ENCODE data around the gene TBATA. TPM values are rescaled to one million over a fixed set of nuclear protein-coding genes. Genes with fewer than 3 reads are reported as not detected.

TBATA gene, protein sequence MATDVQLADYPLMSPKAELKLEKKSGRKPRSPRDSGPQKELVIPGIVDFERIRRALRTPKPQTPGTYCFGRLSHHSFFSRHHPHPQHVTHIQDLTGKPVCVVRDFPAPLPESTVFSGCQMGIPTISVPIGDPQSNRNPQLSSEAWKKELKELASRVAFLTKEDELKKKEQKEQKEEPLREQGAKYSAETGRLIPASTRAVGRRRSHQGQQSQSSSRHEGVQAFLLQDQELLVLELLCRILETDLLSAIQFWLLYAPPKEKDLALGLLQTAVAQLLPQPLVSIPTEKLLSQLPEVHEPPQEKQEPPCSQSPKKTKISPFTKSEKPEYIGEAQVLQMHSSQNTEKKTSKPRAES
- total RNA-seq, result not detected
- long read RNA-seq, result 0 reads

DNA sequence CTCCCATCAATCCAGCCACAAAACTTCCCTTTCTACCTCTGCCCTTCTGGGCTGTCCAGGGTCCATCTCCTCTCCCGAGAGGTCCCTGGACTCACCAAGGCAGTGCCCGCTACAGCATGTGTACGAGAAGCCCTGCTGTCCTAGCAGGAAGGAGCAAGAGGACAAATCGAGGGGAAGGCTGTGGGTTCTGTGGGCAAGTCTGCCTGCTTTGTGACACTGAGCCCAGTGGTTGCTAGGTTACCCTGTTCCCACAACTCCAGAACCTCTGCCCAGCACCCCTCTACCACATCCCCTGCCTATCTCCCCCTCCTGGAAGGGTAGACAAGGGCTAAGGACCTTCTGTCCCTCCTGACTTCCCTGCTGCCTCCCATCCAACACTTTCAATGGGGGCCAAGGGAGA lies at the start of gene TBATA:
Gene TBATA, minus strand, starts transcription at position 188 of the 400 bp plus-strand sequence. CDS start 1,998 bp downstream, outside the sequence.
- DNase-seq (no peak), ATAC-seq (ENCODE audit: poor library complexity) (no peak)
- intact Hi-C loops (cut with DNase I), result no loop called here

DNA sequence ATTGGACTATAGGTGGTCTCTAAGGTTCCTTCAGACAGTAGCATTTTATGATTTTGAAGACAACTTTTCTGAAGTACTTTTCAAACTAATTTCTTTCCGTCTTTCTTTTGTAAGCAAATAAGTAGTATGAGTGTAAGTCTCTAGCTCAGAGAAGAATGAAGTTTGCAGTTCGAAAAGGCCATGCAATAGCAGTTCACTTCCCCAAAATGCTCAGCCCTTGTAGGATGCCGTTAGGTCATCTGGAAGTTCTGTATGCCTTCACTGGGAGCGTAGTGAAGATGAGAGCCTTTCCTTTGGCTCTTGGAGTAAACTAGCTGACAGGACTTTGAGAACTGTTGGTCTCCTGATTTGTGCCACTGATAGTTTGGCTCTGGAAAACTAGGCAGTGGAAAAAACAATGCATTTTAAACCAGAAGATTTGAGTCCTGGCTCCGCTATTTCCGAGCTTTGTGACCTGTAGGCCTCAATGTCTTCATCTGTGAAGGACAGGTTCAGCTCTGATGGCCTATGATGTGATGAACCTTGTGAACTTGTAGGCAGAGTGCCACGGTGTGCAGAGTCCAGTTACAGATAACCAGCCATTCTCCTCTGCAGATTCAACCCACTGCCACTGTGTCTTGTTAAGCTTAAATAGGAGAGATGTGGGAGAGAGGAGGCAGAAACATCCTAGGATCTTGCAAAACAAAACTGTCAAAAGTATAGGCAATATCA lies 49.4 kb upstream of the TBATA start:
- ATAC-seq (ENCODE audit: poor library complexity), result no peak
- DNase-seq, result no peak
- intact Hi-C loops (cut with DNase I), result no loop called here

DNA sequence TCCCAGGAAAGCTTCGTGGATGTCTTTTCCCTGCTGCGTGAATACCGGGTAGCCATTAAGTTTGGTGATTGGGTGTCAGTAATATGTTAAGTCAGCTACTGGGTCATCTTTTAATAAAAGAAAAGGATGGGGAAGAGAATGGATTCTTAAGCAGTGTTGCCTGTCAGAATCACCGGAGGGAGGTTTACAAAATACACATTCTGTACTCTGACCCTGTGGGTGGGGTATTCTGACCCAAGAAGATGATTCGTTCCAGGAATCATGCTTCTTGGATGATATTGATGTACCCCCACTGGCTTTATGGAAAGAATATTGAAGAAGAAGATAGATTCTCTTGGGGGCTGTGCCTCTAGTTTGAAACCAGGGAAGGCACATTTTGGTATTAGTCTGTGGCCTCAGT lies 48.8 kb upstream of the TBATA start:
- ATAC-seq (ENCODE audit: poor library complexity) (no peak), DNase-seq (no peak)
- intact Hi-C loops (cut with DNase I), result no loop called here

DNA sequence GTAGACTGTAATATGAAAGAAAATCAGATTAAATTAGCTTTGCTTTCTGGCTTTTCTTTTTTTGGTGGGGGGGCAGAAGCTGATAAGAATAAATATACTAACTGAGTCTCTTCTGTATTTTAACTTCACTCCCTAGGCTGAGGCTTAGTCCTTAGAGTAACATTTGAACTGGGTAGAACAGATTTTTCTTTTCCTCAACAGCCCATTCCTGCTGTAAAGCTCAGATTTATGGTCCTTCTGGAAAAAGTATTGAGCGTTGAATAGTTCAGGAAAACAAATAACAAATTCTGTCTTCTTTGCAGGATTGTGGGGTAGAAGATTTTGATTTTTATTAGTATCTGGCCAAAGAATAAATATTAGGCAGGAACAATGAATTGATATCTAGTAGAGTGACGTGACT lies 48.4 kb upstream of the TBATA start:
- DNase-seq, result no peak
- no peak for ATAC-seq (ENCODE audit: poor library complexity)
- intact Hi-C loops (cut with DNase I), result no loop called here

DNA sequence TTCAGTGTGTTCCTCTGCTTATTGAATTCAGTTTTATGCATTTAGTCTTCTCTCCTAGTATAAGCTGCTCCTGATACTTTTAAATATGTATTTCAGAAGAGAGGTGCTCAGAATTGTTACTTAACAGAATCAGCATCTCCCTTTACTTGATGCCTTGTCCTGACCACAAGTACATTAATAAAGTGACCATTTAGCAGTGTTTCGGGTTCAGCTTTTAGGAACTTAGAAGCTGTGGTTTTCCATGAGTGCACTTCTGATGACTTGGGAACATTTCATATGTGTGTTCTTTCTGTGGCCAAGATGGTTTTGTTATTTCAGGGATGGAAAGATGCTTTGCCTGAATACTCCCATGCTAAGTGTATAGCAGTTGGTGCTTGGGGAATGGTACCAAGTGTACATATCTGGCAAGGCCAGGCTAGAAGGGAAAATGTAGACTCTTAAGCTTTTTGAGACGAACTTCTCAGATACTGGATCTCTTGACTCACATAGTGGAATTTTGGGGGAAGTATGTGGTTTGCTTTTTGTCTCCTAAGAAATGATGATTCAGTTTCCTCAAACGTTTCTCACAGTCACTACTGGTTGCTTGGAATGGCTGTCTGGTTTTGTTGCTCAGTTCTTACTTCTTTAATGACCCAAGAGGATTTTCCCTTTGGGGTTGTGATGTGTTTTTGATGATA lies 47.8 kb upstream of the TBATA start:
- DNase-seq (no peak), ATAC-seq (ENCODE audit: poor library complexity) (peak; percentile 21)
- intact Hi-C loops (cut with DNase I), result no loop called here

DNA sequence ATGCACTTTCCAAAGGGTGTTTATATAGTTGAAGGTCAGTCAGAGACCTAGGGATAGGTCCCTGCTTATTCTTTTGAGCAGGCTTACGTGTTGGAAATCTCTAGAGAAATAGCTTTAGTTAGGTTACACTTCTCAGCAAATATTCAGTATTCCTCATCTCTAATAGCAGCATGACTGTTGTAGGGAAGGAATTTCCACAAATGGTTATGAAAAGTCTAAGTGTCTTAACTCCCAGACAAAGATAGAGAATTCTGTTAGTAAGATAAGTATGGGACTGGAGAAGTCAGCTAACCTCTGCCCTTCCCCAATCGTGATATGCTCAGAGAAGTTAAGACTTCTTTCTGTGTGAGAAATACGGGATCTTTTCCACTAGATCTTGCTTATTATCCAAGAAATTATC lies 47.0 kb upstream of the TBATA start:
- DNase-seq (no peak), ATAC-seq (ENCODE audit: poor library complexity) (no peak)
- intact Hi-C loops (cut with DNase I), result no loop called here

DNA sequence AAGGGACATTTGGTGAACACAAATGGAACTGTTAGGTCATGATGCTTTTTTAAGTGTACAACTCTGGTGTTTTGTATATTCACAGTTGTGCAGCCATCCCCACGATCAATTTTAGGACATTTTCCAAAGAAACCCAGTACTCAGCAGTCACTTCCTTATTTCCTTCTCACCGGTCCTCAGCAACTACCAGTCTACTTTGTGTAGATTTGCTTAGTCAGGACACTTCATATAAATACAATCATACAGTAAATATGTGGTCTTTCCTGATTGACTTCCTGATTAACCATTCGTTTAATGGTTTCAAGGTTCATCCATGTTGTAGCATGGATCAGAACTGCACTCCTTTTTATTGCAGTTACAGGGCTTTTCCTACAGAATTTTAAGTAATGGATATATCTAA lies 45.0 kb upstream of the TBATA start:
- intact Hi-C loops (cut with DNase I), result no loop called here

DNA sequence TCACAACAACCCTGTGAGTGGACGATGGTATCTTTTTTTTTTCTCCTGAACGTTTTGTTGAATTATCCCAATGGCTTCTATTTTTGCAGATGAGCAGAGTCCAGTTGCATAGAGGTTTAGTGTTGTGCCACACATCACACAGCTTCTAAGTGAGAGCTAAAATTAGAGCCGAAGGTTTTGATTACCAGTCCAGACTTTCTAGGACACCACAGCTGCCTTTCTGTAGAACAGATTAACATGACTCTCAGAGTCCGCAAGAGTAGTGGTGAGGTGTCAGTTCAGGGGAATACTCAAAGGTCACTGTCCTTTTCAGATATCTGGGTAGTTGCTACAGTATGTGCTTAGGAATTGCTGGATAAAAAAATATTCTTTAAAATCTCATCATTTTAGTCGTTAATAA lies 44.4 kb upstream of the TBATA start:
- ATAC-seq (ENCODE audit: poor library complexity) (peak; percentile 89), DNase-seq (no peak)
- intact Hi-C loops (cut with DNase I), result no loop called here

More for the DNA sequence above, 45.0 kb upstream of the TBATA start:
- DNase-seq (no peak), ATAC-seq (ENCODE audit: poor library complexity) (no peak)

DNA sequence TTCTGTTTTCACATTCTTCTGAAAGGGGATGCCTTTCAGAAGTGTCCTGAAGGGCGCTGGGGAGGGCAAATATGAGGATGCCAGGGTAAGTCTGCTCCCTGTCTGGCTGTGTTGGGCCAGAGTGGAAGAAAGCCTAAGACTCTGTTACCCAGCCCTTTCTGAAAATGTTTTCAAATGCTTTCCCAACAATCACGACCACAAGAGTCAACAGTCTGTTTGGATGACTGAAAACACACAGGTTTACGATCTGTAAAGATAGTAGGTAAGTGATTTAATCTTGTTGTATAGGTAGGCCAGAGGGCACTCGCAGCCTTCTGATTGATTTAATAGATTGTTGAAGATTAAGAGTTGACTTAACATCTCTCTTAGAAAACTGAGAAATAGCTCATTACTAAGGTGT lies 43.7 kb upstream of the TBATA start:
- DNase-seq, result no peak
- intact Hi-C loops (cut with DNase I), result no loop called here
- ATAC-seq (ENCODE audit: poor library complexity), result no peak

DNA sequence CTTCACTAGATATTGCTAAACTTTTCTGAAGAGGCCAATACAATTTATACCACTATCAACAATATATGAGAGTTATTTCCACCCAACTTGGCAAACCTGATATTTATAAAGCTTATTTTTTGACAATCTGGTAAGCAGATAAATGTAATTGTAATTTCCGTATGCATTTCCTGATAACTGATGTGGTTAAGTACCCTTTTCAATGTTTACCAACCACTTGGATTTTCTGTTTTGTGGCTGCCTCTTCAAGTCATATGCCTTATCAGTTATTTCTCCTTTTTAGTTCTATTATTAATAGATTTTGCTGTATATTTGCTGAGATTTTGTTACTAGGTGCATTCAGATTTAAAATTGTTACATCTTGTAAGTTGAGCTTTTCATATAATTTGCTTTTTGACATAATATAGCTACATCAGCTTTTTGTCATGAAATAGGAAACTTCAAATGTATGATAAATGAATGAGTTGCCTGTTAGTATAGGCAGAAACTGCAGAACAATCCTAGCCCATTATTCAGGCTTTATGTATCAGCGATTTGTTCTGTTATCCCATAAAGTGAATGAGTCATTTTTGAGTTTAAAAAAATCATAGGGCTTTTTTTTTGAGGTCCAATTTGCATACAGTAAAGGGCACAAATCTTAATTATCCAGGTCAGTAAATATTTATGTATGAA lies 42.0 kb upstream of the TBATA start:
- intact Hi-C loops (cut with DNase I), result no loop called here
- ATAC-seq (ENCODE audit: poor library complexity) (no peak), DNase-seq (no peak)

DNA sequence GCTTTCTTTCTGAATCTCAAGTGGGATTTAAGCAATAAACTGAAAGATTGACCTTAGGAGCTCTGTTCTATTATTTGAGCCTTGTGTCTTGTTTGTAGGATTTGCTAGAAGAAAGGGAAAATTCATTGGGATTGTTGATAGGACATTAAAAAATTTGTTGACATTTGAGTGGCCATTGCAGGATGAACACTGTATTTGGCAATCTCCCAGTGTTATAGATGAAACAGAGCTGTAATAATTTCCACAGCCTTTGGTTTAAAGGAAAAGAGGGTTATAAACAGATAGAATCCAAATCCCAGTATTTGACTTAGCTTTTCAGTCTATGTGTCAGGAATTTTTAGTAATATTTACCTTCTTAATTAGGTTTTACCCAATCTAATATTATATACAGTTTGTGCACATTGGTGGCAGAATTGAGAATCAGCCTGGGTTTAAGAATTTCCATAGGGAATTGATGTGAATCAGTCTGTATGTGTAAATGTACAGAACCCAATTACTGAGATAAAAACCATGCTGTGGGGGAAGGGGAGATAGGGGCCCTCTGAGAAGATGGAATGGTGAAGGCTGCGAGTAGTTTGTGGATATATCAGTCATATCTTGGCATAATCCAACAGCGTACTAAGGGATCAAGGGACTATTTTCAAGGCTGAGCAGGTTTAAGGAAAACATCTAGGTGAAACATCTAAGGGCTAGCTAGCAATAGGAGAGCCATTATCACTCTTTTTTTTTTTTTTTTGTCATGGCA lies 37.1 kb upstream of the TBATA start:
- ATAC-seq (ENCODE audit: poor library complexity) (no peak), DNase-seq (no peak)
- intact Hi-C loops (cut with DNase I), result no loop called here

DNA sequence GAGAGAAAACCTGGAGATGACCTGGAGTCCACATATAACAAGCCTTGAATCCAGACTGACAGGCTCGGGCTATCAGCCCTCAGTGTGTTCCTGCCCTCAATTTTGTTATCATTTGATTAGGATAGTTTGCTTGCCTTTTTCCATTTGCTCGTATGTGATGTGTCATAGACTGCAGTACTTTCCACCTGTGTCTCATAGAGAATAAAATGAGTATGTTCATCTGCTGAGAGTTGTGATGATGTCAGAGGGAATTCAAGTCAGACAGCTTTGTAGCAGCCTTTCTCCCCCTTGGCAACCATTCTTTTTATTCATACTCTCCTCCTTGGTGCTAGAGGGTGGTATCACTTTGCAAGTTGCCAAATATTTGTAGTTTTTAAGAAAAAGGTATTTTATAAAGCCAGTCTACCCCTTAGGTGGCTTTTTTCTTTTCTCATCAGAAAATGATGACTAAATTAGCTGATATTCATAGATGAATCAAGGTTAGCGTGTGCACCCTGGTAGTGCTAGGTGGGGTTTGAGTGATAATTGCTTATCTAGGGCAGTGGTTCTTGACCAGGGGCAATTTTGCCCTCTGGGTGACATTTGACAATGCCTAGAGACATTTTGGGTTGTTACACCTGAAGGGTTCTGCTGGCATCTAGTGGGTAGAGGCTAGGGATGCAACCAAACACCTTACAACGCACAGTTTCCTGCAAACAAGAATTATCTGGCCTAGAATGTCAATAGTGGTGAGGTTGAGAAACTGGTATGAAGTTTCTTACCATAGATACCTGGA lies 36.0 kb upstream of the TBATA start:
- ATAC-seq (ENCODE audit: poor library complexity) (no peak), DNase-seq (no peak)
- intact Hi-C loops (cut with DNase I), result no loop called here

DNA sequence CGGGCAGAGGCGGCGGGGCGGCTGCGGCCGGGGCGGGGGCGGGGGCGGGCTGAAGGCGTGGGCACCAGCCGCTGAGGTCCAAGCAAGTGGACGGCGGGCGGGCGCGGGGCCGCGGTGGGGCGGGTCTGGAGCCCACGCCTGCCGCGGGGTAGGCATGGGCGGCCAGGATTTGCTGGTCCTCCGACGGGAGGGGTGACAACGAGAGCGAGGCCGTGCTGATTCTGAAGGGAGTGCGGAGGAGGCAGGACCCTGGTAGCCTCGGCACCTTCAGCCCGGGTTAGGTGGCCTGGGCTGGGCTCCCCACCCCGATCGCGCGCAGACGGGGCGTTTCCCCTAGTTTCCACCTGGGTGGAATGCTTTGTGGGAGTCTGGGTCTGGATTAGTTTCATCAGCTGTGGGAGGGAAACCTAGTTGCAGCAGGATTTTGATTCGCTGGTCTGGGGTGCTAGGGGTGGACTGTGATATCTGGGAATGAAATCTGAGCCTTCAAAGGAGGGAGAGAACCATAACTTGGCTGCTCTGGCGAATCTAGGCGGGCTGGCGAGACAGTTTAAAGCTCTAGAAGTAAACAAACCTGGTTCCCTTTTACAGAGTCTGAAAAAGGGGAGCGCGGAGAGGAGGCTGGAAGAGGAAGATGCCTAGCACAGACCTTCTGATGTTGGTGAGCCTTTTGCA lies 31.2 kb upstream of the TBATA start:
- peak; percentile 76 for ATAC-seq (ENCODE audit: poor library complexity)

DNA sequence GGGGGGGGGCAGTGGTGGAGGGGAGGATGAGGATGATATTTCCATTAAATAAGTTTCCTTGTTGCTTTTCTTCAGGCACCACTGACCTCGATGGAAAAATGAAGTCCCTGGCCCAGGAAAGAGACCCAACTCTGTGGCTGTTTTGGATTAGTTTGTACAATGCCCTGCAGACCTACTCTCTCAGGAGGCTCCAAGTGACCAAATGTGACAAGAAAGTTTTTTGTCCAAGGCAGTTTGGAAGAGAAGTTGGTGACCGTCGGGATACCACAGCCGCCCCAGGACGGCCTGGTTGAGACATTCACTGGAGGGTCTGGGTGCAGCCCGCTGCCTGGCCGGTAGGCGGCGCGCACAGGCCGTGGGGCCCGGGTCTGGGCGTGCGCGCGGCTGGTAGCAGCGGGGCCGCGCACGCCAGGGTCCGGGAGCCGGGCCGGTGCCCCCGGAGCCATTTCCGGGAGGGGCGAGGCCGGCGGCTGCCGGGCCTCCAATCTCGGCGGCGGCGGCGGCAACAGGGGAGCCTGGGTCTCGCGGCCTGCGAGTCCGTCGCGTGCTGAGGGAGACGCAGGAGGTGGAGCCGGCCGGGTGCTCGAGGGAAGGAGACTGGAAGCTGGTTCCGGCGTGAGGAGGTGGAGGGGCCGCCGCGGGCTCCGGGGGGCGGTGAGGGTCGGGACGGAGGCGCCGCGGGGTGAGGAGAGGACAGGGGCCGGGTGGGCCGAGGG lies 30.5 kb upstream of the TBATA start, which contains the start of gene SGPL1:
Gene SGPL1, plus strand, starts transcription at position 445 of the 716 bp plus-strand sequence. CDS start 906 bp downstream, outside the sequence.
- intact Hi-C loops (cut with DNase I), result loop anchor here (2.0 kb wide), 1 partner anchor 67 kb away; no protein-coding TSS in a partner anchor
- ATAC-seq (ENCODE audit: poor library complexity) (peak; percentile 98), DNase-seq (peak; percentile 93)

More for the DNA sequence above, 31.2 kb upstream of the TBATA start:
- intact Hi-C loops (cut with DNase I), result no loop called here
- DNase-seq, result peak; percentile 78

DNA sequence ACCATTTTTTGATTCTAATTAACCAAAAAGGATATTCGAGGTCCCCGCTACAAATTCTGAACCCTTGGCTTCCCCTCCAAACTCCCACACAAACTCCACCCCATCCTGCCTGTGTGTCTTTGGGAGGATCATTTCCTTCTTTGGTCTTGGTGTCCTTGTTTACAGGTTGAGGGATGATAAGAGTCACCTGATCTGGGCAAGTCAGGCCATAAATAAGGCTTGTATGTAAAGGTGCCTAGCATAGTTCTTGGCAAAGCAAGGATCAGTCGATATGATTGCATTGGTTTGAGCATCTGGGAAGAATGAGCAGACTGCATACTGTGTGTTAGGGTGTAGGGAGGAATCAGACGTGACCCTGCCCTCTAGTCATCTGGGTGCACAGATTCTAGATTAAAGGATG lies 28.9 kb upstream of the TBATA start:
- intact Hi-C loops (cut with DNase I), result loop anchor here (2.0 kb wide), 1 partner anchor 69 kb away; no protein-coding TSS in a partner anchor
- DNase-seq, result no peak
- ATAC-seq (ENCODE audit: poor library complexity), result no peak

DNA sequence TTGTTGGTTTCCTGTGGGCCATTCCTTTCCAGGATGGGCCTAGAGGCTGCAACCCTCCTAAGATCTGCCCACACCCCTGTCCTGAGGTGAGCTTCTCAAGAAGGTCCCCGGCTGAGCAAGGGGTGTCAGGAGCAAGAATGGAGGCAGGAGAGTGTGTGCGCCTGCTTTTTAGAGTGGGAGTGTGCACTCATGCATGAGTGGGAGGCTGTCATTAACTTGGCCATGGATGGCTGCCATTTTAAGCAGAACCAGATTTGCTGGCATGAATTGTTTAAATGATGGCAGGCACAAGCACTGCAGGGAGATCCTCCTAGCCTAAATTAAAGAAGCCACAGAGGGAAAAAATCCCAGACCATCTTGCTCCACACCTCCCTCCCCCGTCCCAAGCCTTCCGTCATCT lies 27.6 kb upstream of the TBATA start:
- intact Hi-C loops (cut with DNase I), result no loop called here
- no peak for DNase-seq
- ATAC-seq (ENCODE audit: poor library complexity), result no peak

Data from Right ventricle myocardium superior (tissue), 1 donor.